Measurements from ENCODE around the gene THRAP3. TPM values are rescaled to one million over a fixed set of nuclear protein-coding genes. Genes with fewer than 3 reads are reported as not detected.

THRAP3 gene
- total and polyA plus RNA-seq, 2 of the 8 experiments (the other 6 are each of a cell fraction or from before 2014, with no cell fraction given): 40.2 to 183 TPM

- WGBS, 2 experiments (ENCODE audit: extremely low coverage in 1 of 2, insufficient coverage in 1 of 2, insufficient read length in 1 of 2, insufficient replicate concordance in 2 of 2, low coverage in 1 of 2, low lambda C conversion rate in 2 of 2, missing lambda C conversion rate in 1 of 2): 92% methylated on average over 5 of the region's 5 CpGs; no CpG with 5 or more reads in 1 of the 2 experiments
- Histone ChIP-seq H4K91ac (replicated peaks; ENCODE audit: insufficient read length, low read length) (no peak overlapping the region), H2BK12ac (ENCODE audit: low read depth, low read length) (no peak overlapping the region), H4K8ac (ENCODE audit: extremely low read depth, insufficient read depth, low read length) (no peak overlapping the region), H3K18ac (ENCODE audit: extremely low read depth, low read length) (no peak overlapping the region), H3K9me3 (ENCODE audit: insufficient read depth in 2 of 2, low read depth in 1 of 2, low read length in 1 of 2) (no peaks in the 10 kb centered on the region), H3K14ac (ENCODE audit: insufficient read length) (no peak overlapping the region), H2AK5ac (ENCODE audit: low read depth, low read length) (no peak overlapping the region), H2BK120ac (replicated peaks; ENCODE audit: low read depth, low read length) (no peak overlapping the region), H3K36me3 (ENCODE audit: control insufficient read depth in 2 of 4, insufficient read depth in 4 of 4, low read length in 3 of 4) (peaks cover 31 to 80% (median 66%) of the 10 kb centered on the region in 4 experiments), H3K27ac (ENCODE audit: low read depth, low read length) (no peak overlapping the region), H4K20me1 (replicated peaks in 1 of 2; ENCODE audit: control insufficient read depth in 1 of 2, insufficient read depth in 2 of 2, low read length in 2 of 2) (peaks cover 0 to 5% of the 10 kb centered on the region in 2 experiments), H3K4me2 (ENCODE audit: insufficient read depth in 1 of 2, low read depth in 2 of 2, low read length in 2 of 2) (no peak overlapping the region), H2BK15ac (ENCODE audit: low read length) (no peak overlapping the region), H3K9ac (replicated peaks in 1 of 4; ENCODE audit: extremely low read depth in 1 of 4, low read depth in 3 of 4, low read length in 3 of 4) (no peak overlapping the region), H3K4me3 (ENCODE audit: extremely low read depth in 1 of 4, insufficient read depth in 2 of 4, low read depth in 3 of 4, low read length in 4 of 4) (no peak overlapping the region), H3K23ac (ENCODE audit: insufficient read length) (no peak overlapping the region), H3K23me2 (ENCODE audit: low read depth, low read length) (no peaks in the 10 kb centered on the region; the same call in 1 of the 2 replicates), H3K27me3 (replicated peaks in 1 of 4; ENCODE audit: control insufficient read depth in 3 of 4, extremely low read depth in 1 of 4, insufficient read depth in 3 of 4, low read length in 3 of 4) (no peaks in the 10 kb centered on the region), H3K79me2 (ENCODE audit: control insufficient read depth in 1 of 2, insufficient read depth in 2 of 2, low read length in 2 of 2) (no peaks in the 10 kb centered on the region; a peak in 1 of 4 replicates), H4K5ac (ENCODE audit: insufficient read length, low read depth, low read length) (no peak overlapping the region), H3K56ac (replicated peaks; ENCODE audit: insufficient read length, low read depth, low read length) (no peak overlapping the region), H3K79me1 (ENCODE audit: low read depth, low read length) (no peaks in the 10 kb centered on the region), H2AFZ (ENCODE audit: low read length) (no peak overlapping the region), H2BK5ac (ENCODE audit: low read depth, low read length) (no peak overlapping the region), H2BK20ac (ENCODE audit: low read length) (no peak overlapping the region), H3K4ac (replicated peaks; ENCODE audit: insufficient read length, low read depth, low read length) (no peak overlapping the region), H3K4me1 (replicated peaks in 1 of 4; ENCODE audit: control insufficient read depth in 3 of 4, insufficient read depth in 4 of 4, low read length in 3 of 4) (no peaks in the 10 kb centered on the region)
- ChIA-PET POLR2A (ENCODE audit: partially characterized antibody) (interaction anchor here (0.6 to 1.2 kb wide), 2 partner anchors 144 to 147 kb away, joined by 3 read pairs; no protein-coding TSS in a partner anchor), CTCF (ENCODE audit: partially characterized antibody) (interaction anchor here (0.8 to 10.4 kb wide), 9 partner anchors 8 to 164 kb away, joined by 3 to 68 read pairs (median 13); partner anchors contain the start of gene TRAPPC3)
- DNase-seq (ENCODE audit: low read depth in 1 of 2, low spot score in 2 of 2): no peak
- TF ChIP-seq CREB1 (IDR thresholded peaks at IDR 0.05) (no peak), BRCA1 (IDR thresholded peaks at IDR 0.05; ENCODE audit: low read depth, low read length) (no peak), JUN (IDR thresholded peaks at IDR 0.05; ENCODE audit: low read depth, low read length) (no peak), POLR2AphosphoS5 (IDR thresholded peaks at IDR 0.05; ENCODE audit: low read depth, low read length) (no peak), JUND (IDR thresholded peaks at IDR 0.05; ENCODE audit: low read length) (no peak), YY1 (IDR thresholded peaks at IDR 0.05; ENCODE audit: low read depth, low read length) (no peak), FOSL1 (IDR thresholded peaks at IDR 0.05; ENCODE audit: insufficient read depth, low read depth, low read length) (no peak), SIN3A (conservative IDR thresholded peaks at IDR 0.05 in 1 of 2, IDR thresholded peaks at IDR 0.05 in 1 of 2; ENCODE audit: low read depth in 1 of 2, low read length in 2 of 2) (no peak), KDM5A (IDR thresholded peaks at IDR 0.05; ENCODE audit: low read length) (no peak), EGR1 (IDR thresholded peaks at IDR 0.05; ENCODE audit: borderline replicate concordance, low read depth, low read length) (no peak), NANOG (IDR thresholded peaks at IDR 0.05; ENCODE audit: insufficient read depth, low read depth, low read length, poor library complexity, severe bottlenecking) (no peak), TCF12 (IDR thresholded peaks at IDR 0.05; ENCODE audit: low read depth, low read length) (no peak), RAD21 (IDR thresholded peaks at IDR 0.05 in 1 of 2, conservative IDR thresholded peaks at IDR 0.05 in 1 of 2; ENCODE audit: low read depth in 2 of 2, low read length in 2 of 2) (no peak), TAF1 (IDR thresholded peaks at IDR 0.05; ENCODE audit: low read depth, low read length) (no peak)
- no peak for FAIRE-seq
Measured at GRCh38 chr1:36298640-36299039, 74.4 kb downstream of the THRAP3 start.

All from H1 (cell line).